Loucy (cell line): ENCODE results near the gene HOMEZ.

ENCODE experiments used
- H2AFZ ChIP-seq: fragments of 200-600 bp; sonication (generic); 2 replicates; pipeline ENCODE4 v1.6.0; 2016; ENCODE audit warnings: antibody characterized with exemption, mild to moderate bottlenecking, low read length, moderate library complexity
- H3F3A ChIP-seq: fragments of 200-600 bp; 2 replicates; pipeline ENCODE4 v1.6.0; 2016; ENCODE audit warnings: antibody characterized with exemption, low read depth, mild to moderate bottlenecking
- H3K27me3 ChIP-seq: fragments of 200-600 bp; sonication (generic); 2 replicates; pipeline ENCODE4 v1.6.1; 2014; ENCODE audit warnings: low read length, mild to moderate bottlenecking; ENCODE audit not compliant: insufficient read depth, poor library complexity, severe bottlenecking
- H3K36me3 ChIP-seq: fragments of 200-600 bp; sonication (generic); 2 replicates; pipeline ENCODE4 v1.6.1; 2016; ENCODE audit warnings: low read length; ENCODE audit not compliant: insufficient read depth
- H3K4me1 ChIP-seq: fragments of 200-600 bp; sonication (generic); 2 replicates; pipeline ENCODE4 v1.5.1; 2014; ENCODE audit warnings: low read length, mild to moderate bottlenecking; ENCODE audit not compliant: insufficient read depth, poor library complexity, severe bottlenecking
- H3K4me2 ChIP-seq: fragments of 200-600 bp; sonication (generic); 2 replicates; pipeline ENCODE4 v1.6.0; 2014; ENCODE audit warnings: antibody characterized with exemption, low read length, low read depth, mild to moderate bottlenecking; ENCODE audit not compliant: poor library complexity, severe bottlenecking
- H3K4me3 ChIP-seq: fragments of 200-600 bp; sonication (generic); 2 replicates; pipeline ENCODE4 v1.5.1; 2014; ENCODE audit warnings: low read length, mild to moderate bottlenecking, mixed read lengths; ENCODE audit not compliant: poor library complexity, severe bottlenecking
- H3K79me2 ChIP-seq: fragments of 200-600 bp; sonication (generic); 2 replicates; pipeline ENCODE4 v1.6.1; 2014; ENCODE audit warnings: low read length; ENCODE audit not compliant: insufficient read depth
- H3K9ac ChIP-seq: fragments of 200-600 bp; sonication (generic); 2 replicates; pipeline ENCODE4 v1.6.0; 2014; ENCODE audit warnings: mild to moderate bottlenecking, low read depth, low read length, moderate library complexity; ENCODE audit not compliant: poor library complexity, severe bottlenecking
- H3K9me2 ChIP-seq: fragments of 200-600 bp; sonication (generic); replicated peaks from 2 replicates; pipeline ENCODE4 v1.6.1; 2016; ENCODE audit warnings: low read depth, low read length, mixed read lengths
- H3K9me3 ChIP-seq: fragments of 200-600 bp; sonication (generic); 2 replicates; pipeline ENCODE4 v1.6.1; 2014; ENCODE audit warnings: mild to moderate bottlenecking, antibody characterized with exemption, low read length, low read depth; ENCODE audit not compliant: insufficient read depth
- H4K20me1 ChIP-seq: fragments of 200-600 bp; sonication (generic); 2 replicates; pipeline ENCODE4 v1.6.0; 2014; ENCODE audit warnings: antibody characterized with exemption, low read length, mild to moderate bottlenecking; ENCODE audit not compliant: insufficient read depth, poor library complexity, severe bottlenecking
- CTCF ChIP-seq: fragments of 200-600 bp; sonication (generic); conservative IDR thresholded peaks from 2 replicates; pipeline ENCODE4 v1.5.1; 2014; ENCODE audit warnings: mild to moderate bottlenecking, antibody characterized with exemption, low read length
- EZH2phosphoT487 ChIP-seq: fragments of 200-600 bp; IDR thresholded peaks from 2 replicates; pipeline ENCODE4 v1.6.1; 2018; ENCODE audit warnings: antibody characterized with exemption, mild to moderate bottlenecking, moderate library complexity, borderline replicate concordance

Gene HOMEZ

GRCh38 chr14:23299211-23299957 is 13.5 kb upstream of the HOMEZ start:
- Histone ChIP-seq H3K9me2 (no peaks in the 10 kb centered on the region), H3K4me1 (peaks cover 18% of the 10 kb centered on the region), H3K27me3 (no peaks in the 10 kb centered on the region), H3K4me3 (peak overlapping the region; percentile 94), H3K9me3 (no peaks in the 10 kb centered on the region), H3K9ac (peak overlapping the region; percentile 97), H4K20me1 (peaks cover 10% of the 10 kb centered on the region), H3F3A (no peaks in the 10 kb centered on the region), H3K4me2 (peak overlapping the region; percentile 98), H3K36me3 (peaks cover 13% of the 10 kb centered on the region; the same call in 1 of the 2 replicates), H3K79me2 (peaks cover 28% of the 10 kb centered on the region), H2AFZ (no peak overlapping the region)
- no peak for TF ChIP-seq EZH2phosphoT487
- TF ChIP-seq CTCF = peak; percentile 48

GRCh38 chr14:23297611-23298277 is 11.8 kb upstream of the HOMEZ start:
- peaks cover 10% of the 10 kb centered on the region for H4K20me1 ChIP-seq
- peaks cover 28% of the 10 kb centered on the region for H3K79me2 ChIP-seq
- H3K36me3 ChIP-seq = peaks cover 13% of the 10 kb centered on the region; the same call in 1 of the 2 replicates
- no peak overlapping the region for H3K4me3 ChIP-seq
- no peaks in the 10 kb centered on the region for H3F3A ChIP-seq
- H3K9ac ChIP-seq = no peak overlapping the region
- H3K9me3 ChIP-seq = no peaks in the 10 kb centered on the region
- TF ChIP-seq CTCF (no peak), EZH2phosphoT487 (no peak)
- peaks cover 14% of the 10 kb centered on the region for H3K4me1 ChIP-seq
- H2AFZ ChIP-seq = no peak overlapping the region
- no peaks in the 10 kb centered on the region for H3K9me2 ChIP-seq
- H3K4me2 ChIP-seq = no peak overlapping the region
- no peaks in the 10 kb centered on the region for H3K27me3 ChIP-seq

GRCh38 chr14:23297096-23297495 is 11.2 kb upstream of the HOMEZ start:
- Histone ChIP-seq H3K27me3 (no peaks in the 10 kb centered on the region), H3K9me2 (no peaks in the 10 kb centered on the region), H3K4me1 (peaks cover 14% of the 10 kb centered on the region), H3K4me3 (no peak overlapping the region), H3K9me3 (no peaks in the 10 kb centered on the region), H3K9ac (no peak overlapping the region), H3K79me2 (peaks cover 28% of the 10 kb centered on the region), H3K36me3 (peaks cover 13% of the 10 kb centered on the region; the same call in 1 of the 2 replicates), H3F3A (no peaks in the 10 kb centered on the region), H4K20me1 (peaks cover 10% of the 10 kb centered on the region), H3K4me2 (no peak overlapping the region), H2AFZ (no peak overlapping the region)
- no peak for TF ChIP-seq EZH2phosphoT487
- no peak for TF ChIP-seq CTCF
